ENCODE data around the gene TSPAN3.

TSPAN3 gene

GRCh38 chr15:77023576-77024272 is 47.2 kb downstream of the TSPAN3 start:
- H3K4me1 ChIP-seq (ENCODE audit: control insufficient read depth, insufficient read depth, low read length), result peaks cover 13% of the 10 kb centered on the region
- H3K4me3 ChIP-seq (ENCODE audit: low read length), result no peak overlapping the region
- no peaks in the 10 kb centered on the region for H3K27me3 ChIP-seq (ENCODE audit: control insufficient read depth, insufficient read depth, low read length)
- no peaks in the 10 kb centered on the region for H3K36me3 ChIP-seq (ENCODE audit: insufficient read depth, low read length)
- H3K9ac ChIP-seq (ENCODE audit: low read depth, low read length), result no peak overlapping the region
- no peak overlapping the region for H3K4me2 ChIP-seq (ENCODE audit: low read length)
- H3K9me3 ChIP-seq (replicated peaks; ENCODE audit: low read length), result no peaks in the 10 kb centered on the region

- peaks cover 13% of the 10 kb centered on the region for H3K4me1 ChIP-seq (ENCODE audit: control insufficient read depth, insufficient read depth, low read length)
- peak overlapping the region; percentile 11 for H3K9ac ChIP-seq (ENCODE audit: low read depth, low read length)
- no peaks in the 10 kb centered on the region for H3K36me3 ChIP-seq (ENCODE audit: insufficient read depth, low read length)
Measured at GRCh38 chr15:77022646-77023575, 48.0 kb downstream of the TSPAN3 start.

GRCh38 chr15:77021803-77022381 is 49.0 kb downstream of the TSPAN3 start:
- no peaks in the 10 kb centered on the region for H3K9me3 ChIP-seq (replicated peaks; ENCODE audit: low read length)
- H3K36me3 ChIP-seq (ENCODE audit: insufficient read depth, low read length), result no peaks in the 10 kb centered on the region
- peak overlapping the region; percentile 59 for H3K4me2 ChIP-seq (ENCODE audit: low read length)
- no peaks in the 10 kb centered on the region for H3K27me3 ChIP-seq (ENCODE audit: control insufficient read depth, insufficient read depth, low read length)
- H3K4me1 ChIP-seq (ENCODE audit: control insufficient read depth, insufficient read depth, low read length), result peaks cover 13% of the 10 kb centered on the region
- peak overlapping the region; percentile 11 for H3K9ac ChIP-seq (ENCODE audit: low read depth, low read length)
- no peak overlapping the region for H3K4me3 ChIP-seq (ENCODE audit: low read length)

More at GRCh38 chr15:77022646-77023575, 48.0 kb downstream of the TSPAN3 start:
- H3K9me3 ChIP-seq (replicated peaks; ENCODE audit: low read length), result no peaks in the 10 kb centered on the region
- H3K4me2 ChIP-seq (ENCODE audit: low read length), result no peak overlapping the region
- no peak overlapping the region for H3K4me3 ChIP-seq (ENCODE audit: low read length)
- no peaks in the 10 kb centered on the region for H3K27me3 ChIP-seq (ENCODE audit: control insufficient read depth, insufficient read depth, low read length)

- no peak overlapping the region for H3K4me3 ChIP-seq (ENCODE audit: low read length)
- H3K9ac ChIP-seq (ENCODE audit: low read depth, low read length), result no peak overlapping the region
- peaks cover 13% of the 10 kb centered on the region for H3K4me1 ChIP-seq (ENCODE audit: control insufficient read depth, insufficient read depth, low read length)
- H3K27me3 ChIP-seq (ENCODE audit: control insufficient read depth, insufficient read depth, low read length), result no peaks in the 10 kb centered on the region
- no peaks in the 10 kb centered on the region for H3K36me3 ChIP-seq (ENCODE audit: insufficient read depth, low read length)
- H3K9me3 ChIP-seq (replicated peaks; ENCODE audit: low read length), result no peaks in the 10 kb centered on the region
- H3K4me2 ChIP-seq (ENCODE audit: low read length), result no peak overlapping the region
Measured at GRCh38 chr15:77021088-77021481, 49.8 kb downstream of the TSPAN3 start.

GRCh38 chr15:77020348-77021087 is 50.4 kb downstream of the TSPAN3 start:
- H3K9me3 ChIP-seq (replicated peaks; ENCODE audit: low read length), result no peaks in the 10 kb centered on the region
- peaks cover 13% of the 10 kb centered on the region for H3K4me1 ChIP-seq (ENCODE audit: control insufficient read depth, insufficient read depth, low read length)
- no peaks in the 10 kb centered on the region for H3K36me3 ChIP-seq (ENCODE audit: insufficient read depth, low read length)
- H3K4me2 ChIP-seq (ENCODE audit: low read length), result no peak overlapping the region
- H3K9ac ChIP-seq (ENCODE audit: low read depth, low read length), result no peak overlapping the region
- H3K4me3 ChIP-seq (ENCODE audit: low read length), result no peak overlapping the region
- no peaks in the 10 kb centered on the region for H3K27me3 ChIP-seq (ENCODE audit: control insufficient read depth, insufficient read depth, low read length)

- Histone ChIP-seq H3K36me3 (ENCODE audit: insufficient read depth, low read length) (no peaks in the 10 kb centered on the region), H3K9ac (ENCODE audit: low read depth, low read length) (no peak overlapping the region), H3K27me3 (ENCODE audit: control insufficient read depth, insufficient read depth, low read length) (no peaks in the 10 kb centered on the region), H3K4me2 (ENCODE audit: low read length) (no peak overlapping the region), H3K4me1 (ENCODE audit: control insufficient read depth, insufficient read depth, low read length) (peaks cover 13% of the 10 kb centered on the region), H3K4me3 (ENCODE audit: low read length) (no peak overlapping the region), H3K9me3 (replicated peaks; ENCODE audit: low read length) (no peaks in the 10 kb centered on the region)
Measured at GRCh38 chr15:77019521-77020331, 51.2 kb downstream of the TSPAN3 start.

- H3K4me3 ChIP-seq (ENCODE audit: low read length), result no peak overlapping the region
- no peaks in the 10 kb centered on the region for H3K36me3 ChIP-seq (ENCODE audit: insufficient read depth, low read length)
- no peaks in the 10 kb centered on the region for H3K27me3 ChIP-seq (ENCODE audit: control insufficient read depth, insufficient read depth, low read length)
- peaks cover 13% of the 10 kb centered on the region for H3K4me1 ChIP-seq (ENCODE audit: control insufficient read depth, insufficient read depth, low read length)
- H3K4me2 ChIP-seq (ENCODE audit: low read length), result no peak overlapping the region
- no peaks in the 10 kb centered on the region for H3K9me3 ChIP-seq (replicated peaks; ENCODE audit: low read length)
- H3K9ac ChIP-seq (ENCODE audit: low read depth, low read length), result no peak overlapping the region
Measured at GRCh38 chr15:77018796-77019505, 52.0 kb downstream of the TSPAN3 start.

GRCh38 chr15:77017761-77018720 is 52.9 kb downstream of the TSPAN3 start:
- peaks cover 13% of the 10 kb centered on the region for H3K4me1 ChIP-seq (ENCODE audit: control insufficient read depth, insufficient read depth, low read length)
- no peak overlapping the region for H3K4me2 ChIP-seq (ENCODE audit: low read length)
- H3K36me3 ChIP-seq (ENCODE audit: insufficient read depth, low read length), result no peaks in the 10 kb centered on the region
- no peaks in the 10 kb centered on the region for H3K27me3 ChIP-seq (ENCODE audit: control insufficient read depth, insufficient read depth, low read length)
- H3K9me3 ChIP-seq (replicated peaks; ENCODE audit: low read length), result no peaks in the 10 kb centered on the region
- H3K9ac ChIP-seq (ENCODE audit: low read depth, low read length), result no peak overlapping the region
- no peak overlapping the region for H3K4me3 ChIP-seq (ENCODE audit: low read length)

- Histone ChIP-seq H3K36me3 (ENCODE audit: insufficient read depth, low read length) (no peaks in the 10 kb centered on the region), H3K27me3 (ENCODE audit: control insufficient read depth, insufficient read depth, low read length) (no peaks in the 10 kb centered on the region), H3K9ac (ENCODE audit: low read depth, low read length) (no peak overlapping the region), H3K9me3 (replicated peaks; ENCODE audit: low read length) (no peaks in the 10 kb centered on the region), H3K4me1 (ENCODE audit: control insufficient read depth, insufficient read depth, low read length) (peaks cover 8% of the 10 kb centered on the region), H3K4me3 (ENCODE audit: low read length) (no peak overlapping the region), H3K4me2 (ENCODE audit: low read length) (no peak overlapping the region)
Measured at GRCh38 chr15:77017091-77017660, 53.7 kb downstream of the TSPAN3 start.
